Temporal lobe (tissue), 1 donor: ENCODE data around the gene NKPD1. TPM values are rescaled to one million over a fixed set of nuclear protein-coding genes. Genes with fewer than 3 reads are reported as not detected.

Source experiments
- total RNA-seq: library from RNA; depleted of rRNA; stranded (reverse); fragments of >200 nt; gene quantifications from one replicate; pipeline ENCODE4 v1.2.3, GENCODE V29; 2014

The NKPD1 gene
- total RNA-seq, 1 donor from 2014 or later: 0.49 TPM

Other genes with a start within 250 kb of the NKPD1 start
- gene APOC1, start 246.4 kb downstream of the NKPD1 start, total RNA-seq: 3.4 TPM
- not detected for gene APOC4, start 218.7 kb downstream of the NKPD1 start, total RNA-seq
- 0.49 TPM for gene APOC2, start 214.9 kb downstream of the NKPD1 start, total RNA-seq
- gene CLPTM1, start 205.6 kb downstream of the NKPD1 start, total RNA-seq: 47.5 TPM
- 0.74 TPM for gene RELB, start 159.5 kb downstream of the NKPD1 start, total RNA-seq
- 6.6 TPM for gene CLASRP, start 121.9 kb downstream of the NKPD1 start, total RNA-seq
- under 0.01 TPM for gene ZNF296, start 84.5 kb downstream of the NKPD1 start, total RNA-seq
- 5.9 TPM for gene GEMIN7, start 81.7 kb downstream of the NKPD1 start, total RNA-seq
- gene PPP1R37, start 67.8 kb downstream of the NKPD1 start, total RNA-seq: 18.9 TPM
- gene TRAPPC6A, start 17.3 kb upstream of the NKPD1 start, total RNA-seq: 2.7 TPM
- 3.4 TPM for gene BLOC1S3, start 17.8 kb upstream of the NKPD1 start, total RNA-seq
- under 0.01 TPM for gene EXOC3L2, start 84.4 kb upstream of the NKPD1 start, total RNA-seq
- 35.2 TPM for gene MARK4, start 90.3 kb upstream of the NKPD1 start, total RNA-seq
- gene CKM, start 161.9 kb upstream of the NKPD1 start, total RNA-seq: not detected
- 0.25 TPM for gene KLC3, start 179.8 kb upstream of the NKPD1 start, total RNA-seq
- gene ERCC2, start 209.6 kb upstream of the NKPD1 start, total RNA-seq: 12.3 TPM
- 0.49 TPM for gene PPP1R13L, start 244.1 kb upstream of the NKPD1 start, total RNA-seq
- gene POLR1G, start 245.7 kb upstream of the NKPD1 start, total RNA-seq: 4.2 TPM